GM18502 (cell line): ENCODE data around the gene DMBT1.

Experiments used
- ATAC-seq: cut with Tn5 transposase; IDR thresholded peaks from one replicate; pipeline ENCODE4 v1.9.1; 2021; ENCODE audit warnings: mild to moderate bottlenecking; ENCODE audit not compliant: unreplicated experiment, poor library complexity

Gene DMBT1

GRCh38 chr10:122664501-122664900 is 103.9 kb downstream of the DMBT1 start:
- ATAC-seq, result no peak

GRCh38 chr10:122665329-122665860 is 104.8 kb downstream of the DMBT1 start:
- ATAC-seq, result no peak

GRCh38 chr10:122665946-122666345 is 105.4 kb downstream of the DMBT1 start:
- no peak for ATAC-seq

- no peak for ATAC-seq
Measured at GRCh38 chr10:122669045-122669444, 108.5 kb downstream of the DMBT1 start.

- ATAC-seq, result no peak
Measured at GRCh38 chr10:122669842-122670241, 109.3 kb downstream of the DMBT1 start.

GRCh38 chr10:122671355-122671754 is 110.8 kb downstream of the DMBT1 start:
- ATAC-seq, result no peak

- no peak for ATAC-seq
Measured at GRCh38 chr10:122672655-122673054, 112.1 kb downstream of the DMBT1 start.

GRCh38 chr10:122673269-122673668 is 112.7 kb downstream of the DMBT1 start:
- ATAC-seq, result no peak

GRCh38 chr10:122673731-122674130 is 113.2 kb downstream of the DMBT1 start:
- no peak for ATAC-seq

GRCh38 chr10:122674781-122675180 is 114.2 kb downstream of the DMBT1 start:
- ATAC-seq, result no peak

GRCh38 chr10:122675278-122675677 is 114.7 kb downstream of the DMBT1 start:
- ATAC-seq, result no peak

GRCh38 chr10:122678266-122678665 is 117.7 kb downstream of the DMBT1 start:
- no peak for ATAC-seq

- ATAC-seq, result no peak
Measured at GRCh38 chr10:122682522-122682921, 122.0 kb downstream of the DMBT1 start.

- no peak for ATAC-seq
Measured at GRCh38 chr10:122688293-122688989, 127.9 kb downstream of the DMBT1 start.

- ATAC-seq, result no peak
Measured at GRCh38 chr10:122689146-122689820, 128.7 kb downstream of the DMBT1 start.

- no peak for ATAC-seq
Measured at GRCh38 chr10:122692744-122693143, 132.2 kb downstream of the DMBT1 start.
